Right lobe of liver (tissue), 4 donors: Measurements from ENCODE around the gene GLYR1.

Experiments
- POLR2A ChIP-seq: fragments of 450-650 bp; IDR thresholded peaks from one replicate; pipeline ENCODE4 v1.6.1; 2017; ENCODE audit warnings: antibody characterized with exemption, mild to moderate bottlenecking
- TF ChIP-seq, protein P1 (sequence below), 4 donors: fragments of 200-600 bp in 3 of 4; fragments of 450-650 bp in 1 of 4; IDR thresholded peaks; one replicate each; pipeline versions ENCODE4 v1.5.1 to v1.8.0; 2016 to 2022; ENCODE audit warnings: antibody characterized with exemption in 4 of 4, mild to moderate bottlenecking in 2 of 4
- donor health status: DM: no; HTN: no; CAD: no.
- donor health status: DM: no; HTN: no; CAD: no.
- donor health status: DM: no; HTN: yes; CAD: no.

DNA sequence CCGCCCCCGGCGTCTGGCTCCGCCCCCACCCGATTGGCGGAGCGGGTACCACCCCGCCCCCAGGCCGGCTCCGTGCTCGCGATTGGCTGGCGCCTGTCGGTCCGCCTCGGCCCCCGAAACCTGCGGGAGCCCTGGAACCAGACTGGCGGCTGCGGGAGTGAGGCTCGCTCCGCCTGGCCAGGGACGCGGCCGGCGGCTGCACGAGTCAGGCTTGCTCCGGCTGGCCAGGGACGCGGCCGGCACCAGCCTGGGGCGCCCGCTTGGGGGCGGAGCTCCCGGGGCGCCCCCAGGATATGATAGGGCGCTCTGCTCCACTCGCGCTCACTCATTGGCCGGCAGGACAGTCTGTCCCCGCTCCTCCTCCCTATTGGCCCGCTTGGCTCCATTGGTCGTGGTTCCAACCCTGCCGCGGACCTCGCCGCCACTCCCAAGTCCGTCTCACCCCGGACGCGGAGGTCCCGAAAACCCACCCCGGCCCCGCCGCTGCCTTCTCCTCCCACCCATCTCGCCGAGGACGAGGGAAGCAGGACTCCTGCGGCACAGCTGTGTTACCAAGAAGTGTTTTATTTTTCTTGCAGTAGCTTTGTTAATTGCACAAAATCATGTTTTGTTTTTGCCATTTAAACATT, 44.3 kb downstream of the GLYR1 start:
- TF ChIP-seq, protein P1, sequence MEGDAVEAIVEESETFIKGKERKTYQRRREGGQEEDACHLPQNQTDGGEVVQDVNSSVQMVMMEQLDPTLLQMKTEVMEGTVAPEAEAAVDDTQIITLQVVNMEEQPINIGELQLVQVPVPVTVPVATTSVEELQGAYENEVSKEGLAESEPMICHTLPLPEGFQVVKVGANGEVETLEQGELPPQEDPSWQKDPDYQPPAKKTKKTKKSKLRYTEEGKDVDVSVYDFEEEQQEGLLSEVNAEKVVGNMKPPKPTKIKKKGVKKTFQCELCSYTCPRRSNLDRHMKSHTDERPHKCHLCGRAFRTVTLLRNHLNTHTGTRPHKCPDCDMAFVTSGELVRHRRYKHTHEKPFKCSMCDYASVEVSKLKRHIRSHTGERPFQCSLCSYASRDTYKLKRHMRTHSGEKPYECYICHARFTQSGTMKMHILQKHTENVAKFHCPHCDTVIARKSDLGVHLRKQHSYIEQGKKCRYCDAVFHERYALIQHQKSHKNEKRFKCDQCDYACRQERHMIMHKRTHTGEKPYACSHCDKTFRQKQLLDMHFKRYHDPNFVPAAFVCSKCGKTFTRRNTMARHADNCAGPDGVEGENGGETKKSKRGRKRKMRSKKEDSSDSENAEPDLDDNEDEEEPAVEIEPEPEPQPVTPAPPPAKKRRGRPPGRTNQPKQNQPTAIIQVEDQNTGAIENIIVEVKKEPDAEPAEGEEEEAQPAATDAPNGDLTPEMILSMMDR (IDR thresholded peaks at IDR 0.05), result peak; percentile 13 to 32 (median 26)
- TF ChIP-seq POLR2A, result no peak
